Measurements from ENCODE around the gene ZNF420. TPM values are rescaled to one million over a fixed set of nuclear protein-coding genes. Genes with fewer than 3 reads are reported as not detected.
A peak's percentile ranks its signal among the peaks of the same experiment; 100 is the strongest.
"Not testable (repeated sequence)": the region's sequence is repeated elsewhere in the genome, so short reads cannot be mapped to it uniquely, and the experiment has no call there.

The ZNF420 gene
- polyA plus RNA-seq, 1 donor from 2014 or later, result 35.4 TPM

DNA sequence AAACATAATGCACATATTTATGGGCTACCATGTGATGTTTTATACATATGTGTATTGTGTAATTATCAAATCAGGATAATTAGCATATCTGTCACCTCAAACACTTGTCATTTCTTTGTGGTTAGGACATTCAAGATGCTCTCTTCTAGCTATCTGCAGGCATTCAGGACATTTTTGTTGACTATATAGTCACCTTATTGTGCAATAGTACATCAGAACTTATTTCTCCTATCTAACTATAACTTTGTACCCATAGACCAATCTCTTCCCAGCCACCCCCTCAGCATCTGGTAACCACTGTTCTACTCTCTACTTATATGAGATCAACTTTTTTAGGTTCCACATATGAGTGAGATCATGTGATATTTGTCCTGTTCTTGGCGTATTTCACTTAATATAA lies 20.3 kb downstream of the ZNF420 start:
- Mint-ChIP-seq H3K4me1 (peaks cover 0 to 3% (median 0%) of the 10 kb centered on the region in 3 donors), H3K36me3 (peaks cover 59% of the 10 kb centered on the region), H3K27ac (no peak overlapping the region), H3K9me3 (peaks cover 13 to 51% (median 48%) of the 10 kb centered on the region in 3 donors), H3K27me3 (no peaks in the 10 kb centered on the region), H3K4me3 (no peak overlapping the region)

DNA sequence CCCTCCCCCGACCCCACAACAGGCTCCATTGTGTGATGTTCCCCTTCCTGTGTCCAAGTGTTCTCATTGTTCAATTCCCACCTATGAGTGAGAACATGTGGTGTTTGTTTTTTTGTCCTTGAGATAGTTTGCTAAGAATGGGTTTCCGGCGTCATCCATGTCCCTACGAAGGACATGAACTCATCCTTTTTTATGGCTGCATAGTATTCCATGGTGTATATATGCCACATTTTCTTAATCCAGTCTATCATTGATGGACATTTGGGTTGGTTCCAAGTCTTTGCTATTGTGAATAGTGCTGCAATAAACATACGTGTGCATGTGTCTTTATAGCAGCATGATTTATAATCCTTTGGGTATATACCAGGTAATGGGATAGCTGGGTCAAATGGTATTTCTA lies 25.9 kb downstream of the ZNF420 start:
- not testable (repeated sequence) for H3K4me3 Mint-ChIP-seq, H3K27ac Mint-ChIP-seq, H3K27me3 Mint-ChIP-seq, H3K4me1 Mint-ChIP-seq
- Mint-ChIP-seq H3K9me3 (peaks cover 14 to 51% (median 48%) of the 10 kb centered on the region in 3 donors), H3K36me3 (peaks cover 57% of the 10 kb centered on the region)

DNA sequence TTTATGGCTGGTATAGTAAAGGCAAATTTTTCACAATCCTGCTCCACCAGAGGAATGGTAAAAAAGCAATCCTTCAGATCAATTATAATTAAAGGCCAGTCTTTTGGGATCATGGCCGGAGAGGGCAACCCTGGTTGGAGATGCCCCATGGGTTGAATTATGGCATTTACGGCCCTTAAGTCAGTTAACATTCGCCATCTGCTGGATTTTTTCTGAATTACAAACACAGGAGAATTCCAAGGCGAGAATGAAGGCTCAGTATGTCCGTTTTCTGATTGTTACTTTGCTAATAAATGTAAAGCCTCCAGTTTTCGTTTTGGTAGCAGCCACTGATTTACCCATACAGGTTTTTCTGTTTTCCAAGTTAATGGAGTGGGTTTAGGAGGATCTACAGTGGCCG lies 33.5 kb downstream of the ZNF420 start:
- Mint-ChIP-seq H3K36me3 (peaks cover 56% of the 10 kb centered on the region), H3K9me3 (peaks cover 28 to 64% (median 59%) of the 10 kb centered on the region in 3 donors), H3K4me3 (peak overlapping the region in 1 of 4 donors; percentile 9), H3K27ac (peak overlapping the region in 1 of 3 donors; percentile 53)
- not testable (repeated sequence) for H3K4me1 Mint-ChIP-seq, H3K27me3 Mint-ChIP-seq

GRCh38 chr19:37114001-37114400 lies 35.8 kb downstream of the ZNF420 start:
- peaks cover 39% of the 10 kb centered on the region for H3K36me3 Mint-ChIP-seq
- H3K4me3 Mint-ChIP-seq, result no peak overlapping the region
- no peak overlapping the region for H3K27ac Mint-ChIP-seq
- no peaks in the 10 kb centered on the region for H3K4me1 Mint-ChIP-seq
- peaks cover 22 to 50% (median 48%) of the 10 kb centered on the region in 3 donors for H3K9me3 Mint-ChIP-seq
- H3K27me3 Mint-ChIP-seq, result no peaks in the 10 kb centered on the region

- peaks cover 13 to 45% (median 42%) of the 10 kb centered on the region in 3 donors for H3K9me3 Mint-ChIP-seq
- not testable (repeated sequence) for H3K4me1 Mint-ChIP-seq, H3K4me3 Mint-ChIP-seq, H3K27me3 Mint-ChIP-seq, H3K27ac Mint-ChIP-seq
- H3K36me3 Mint-ChIP-seq, result peaks cover 13% of the 10 kb centered on the region
Observed at GRCh38 chr19:37122093-37122492, 43.9 kb downstream of the ZNF420 start.

- Mint-ChIP-seq H3K4me3 (no peak overlapping the region), H3K4me1 (no peaks in the 10 kb centered on the region), H3K9me3 (peaks cover 18 to 55% (median 52%) of the 10 kb centered on the region in 3 donors), H3K27ac (no peak overlapping the region), H3K36me3 (peaks cover 25% of the 10 kb centered on the region), H3K27me3 (no peaks in the 10 kb centered on the region)
Observed at GRCh38 chr19:37127999-37128820, 50.0 kb downstream of the ZNF420 start.

GRCh38 chr19:37128821-37129177 lies 50.6 kb downstream of the ZNF420 start:
- Mint-ChIP-seq H3K27me3 (no peaks in the 10 kb centered on the region), H3K4me1 (no peaks in the 10 kb centered on the region), H3K36me3 (peaks cover 25% of the 10 kb centered on the region), H3K9me3 (peaks cover 23 to 56% (median 53%) of the 10 kb centered on the region in 3 donors), H3K4me3 (no peak overlapping the region), H3K27ac (no peak overlapping the region)

GRCh38 chr19:37136111-37136510 lies 57.9 kb downstream of the ZNF420 start:
- Mint-ChIP-seq H3K4me1 (no peaks in the 10 kb centered on the region), H3K27ac (no peak overlapping the region), H3K27me3 (no peaks in the 10 kb centered on the region), H3K4me3 (no peak overlapping the region), H3K9me3 (peaks cover 24 to 44% (median 44%) of the 10 kb centered on the region in 3 donors), H3K36me3 (peaks cover 4% of the 10 kb centered on the region)

- H3K27me3 Mint-ChIP-seq, result no peaks in the 10 kb centered on the region
- H3K4me3 Mint-ChIP-seq, result peak overlapping the region in 1 of 4 donors; percentile 51
- H3K27ac Mint-ChIP-seq, result no peak overlapping the region
- H3K4me1 Mint-ChIP-seq, result no peaks in the 10 kb centered on the region
- H3K36me3 Mint-ChIP-seq, result peaks cover 15% of the 10 kb centered on the region
- peaks cover 22 to 49% (median 40%) of the 10 kb centered on the region in 3 donors for H3K9me3 Mint-ChIP-seq
Observed at GRCh38 chr19:37148214-37148613, 70.0 kb downstream of the ZNF420 start.

DNA sequence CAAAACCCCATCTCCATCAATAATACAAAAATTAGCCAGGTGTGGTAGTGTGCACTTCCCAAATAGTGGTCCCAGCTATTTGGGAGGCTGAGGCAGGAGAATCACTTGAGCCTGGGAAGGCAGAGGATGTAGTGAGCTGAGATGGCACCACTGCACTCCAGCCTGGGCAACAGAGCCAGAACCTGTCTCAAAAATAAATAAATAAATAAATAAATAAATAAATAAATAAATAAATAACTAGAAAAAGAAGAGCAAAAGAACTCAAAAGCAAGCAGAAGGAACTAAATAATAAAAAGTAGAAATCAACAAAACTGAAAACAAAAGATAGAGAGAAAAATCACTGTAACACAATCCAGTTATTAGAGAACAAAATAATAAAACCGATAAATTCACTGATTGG lies 81.9 kb downstream of the ZNF420 start:
- peaks cover 18 to 51% (median 37%) of the 10 kb centered on the region in 3 donors for H3K9me3 Mint-ChIP-seq
- H3K36me3 Mint-ChIP-seq, result peaks cover 56% of the 10 kb centered on the region
- H3K27me3 Mint-ChIP-seq, result no peaks in the 10 kb centered on the region
- peaks cover 0 to 3% (median 0%) of the 10 kb centered on the region in 3 donors for H3K4me1 Mint-ChIP-seq
- no peak overlapping the region for H3K27ac Mint-ChIP-seq
- no peak overlapping the region for H3K4me3 Mint-ChIP-seq

DNA sequence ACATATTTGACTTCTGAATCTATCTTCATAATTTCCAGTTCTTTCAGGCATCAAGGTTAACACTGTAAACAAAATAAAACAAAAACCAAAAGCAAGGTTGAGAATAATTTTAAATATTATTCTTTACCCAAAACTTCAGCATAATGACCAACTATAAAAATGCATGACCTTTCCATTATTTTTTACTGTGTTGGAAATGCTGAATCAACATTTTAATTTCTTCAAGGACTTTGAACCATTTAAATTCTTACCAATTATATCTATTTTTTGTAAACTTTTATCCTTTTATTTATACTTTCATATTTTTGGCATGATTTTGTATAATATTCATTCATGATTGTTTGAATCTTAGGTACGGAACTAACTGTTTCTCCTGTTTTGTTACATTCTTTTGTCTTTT lies 87.4 kb downstream of the ZNF420 start:
- Mint-ChIP-seq H3K4me1 (peaks cover 0 to 7% (median 1%) of the 10 kb centered on the region in 3 donors), H3K27ac (no peak overlapping the region), H3K36me3 (peaks cover 50% of the 10 kb centered on the region), H3K9me3 (peaks cover 11 to 39% (median 33%) of the 10 kb centered on the region in 3 donors), H3K4me3 (no peak overlapping the region), H3K27me3 (no peaks in the 10 kb centered on the region)

GRCh38 chr19:37172368-37173366 lies 94.4 kb downstream of the ZNF420 start, which contains the start of gene ZNF585A:
Gene ZNF585A, minus strand, starts transcription at chr19:37172695. Its CDS starts 2,785 bp downstream, at chr19:37169910.
- peaks cover 15% of the 10 kb centered on the region for H3K36me3 Mint-ChIP-seq
- peaks cover 10 to 31% (median 27%) of the 10 kb centered on the region in 3 donors for H3K9me3 Mint-ChIP-seq
- H3K4me1 Mint-ChIP-seq, result peaks cover 0 to 4% (median 4%) of the 10 kb centered on the region in 3 donors
- H3K4me3 Mint-ChIP-seq, result peak within 1 kb of the TSS in 3 of 4 donors; percentile 8 to 63 (median 45)
- H3K27ac Mint-ChIP-seq, result no peak within 1 kb of the TSS
- H3K27me3 Mint-ChIP-seq, result no peaks in the 10 kb centered on the region

Data from IgD-negative memory B cell (primary cell).